GM23248 (cell line): ENCODE data around the gene ZDHHC1. TPM values are rescaled to one million over a fixed set of nuclear protein-coding genes. Genes with fewer than 3 reads are reported as not detected.

Experiments
- DNase-seq: peaks from one replicate; pipeline ENCODE4 v3.0.0-alpha.2; 2015
- H2AFZ ChIP-seq: fragments of 200-600 bp; sonication (generic); 2 replicates; pipeline ENCODE4 v1.6.1; 2016; ENCODE audit warnings: antibody characterized with exemption
- H3F3A ChIP-seq: fragments of 200-600 bp; sonication (generic); 2 replicates; pipeline ENCODE4 v1.6.1; 2016; ENCODE audit warnings: mild to moderate bottlenecking, antibody characterized with exemption, mixed run types; ENCODE audit not compliant: insufficient read depth
- H3K27ac ChIP-seq: fragments of 200-600 bp; sonication (generic); 2 replicates; pipeline ENCODE4 v1.5.1; 2016; ENCODE audit warnings: mild to moderate bottlenecking
- H3K27me3 ChIP-seq: fragments of 200-600 bp; sonication (generic); replicated peaks from 2 replicates; pipeline ENCODE4 v1.6.1; 2016; ENCODE audit warnings: mild to moderate bottlenecking; ENCODE audit not compliant: insufficient read depth
- H3K36me3 ChIP-seq: fragments of 200-600 bp; sonication (generic); 2 replicates; pipeline ENCODE4 v1.6.1; 2016; ENCODE audit warnings: low read depth, mild to moderate bottlenecking
- H3K4me1 ChIP-seq: fragments of 200-600 bp; sonication (generic); 2 replicates; pipeline ENCODE4 v1.6.1; 2016; ENCODE audit warnings: mild to moderate bottlenecking; ENCODE audit not compliant: insufficient read depth
- H3K4me2 ChIP-seq: fragments of 200-600 bp; sonication (generic); one replicate; pipeline ENCODE4 v1.6.1; 2016; ENCODE audit warnings: mild to moderate bottlenecking; ENCODE audit not compliant: unreplicated experiment
- H3K4me3 ChIP-seq: fragments of 200-600 bp; sonication (generic); 2 replicates; pipeline ENCODE4 v1.5.1; 2016; ENCODE audit warnings: mild to moderate bottlenecking
- H3K79me2 ChIP-seq: fragments of 200-600 bp; sonication (generic); 2 replicates; pipeline ENCODE4 v1.6.1; 2016; ENCODE audit warnings: mild to moderate bottlenecking; ENCODE audit not compliant: insufficient read depth
- H3K9ac ChIP-seq: fragments of 200-600 bp; sonication (generic); 2 replicates; pipeline ENCODE4 v1.6.1; 2016; ENCODE audit warnings: mild to moderate bottlenecking
- H3K9me2 ChIP-seq: fragments of 200-600 bp; sonication (generic); 2 replicates; pipeline ENCODE4 v1.6.1; 2016; ENCODE audit warnings: mixed run types, mild to moderate bottlenecking, moderate library complexity; ENCODE audit not compliant: insufficient read depth
- H3K9me3 ChIP-seq: fragments of 200-600 bp; sonication (generic); one replicate; pipeline ENCODE4 v1.6.1; 2017; ENCODE audit warnings: low read depth
- H4K20me1 ChIP-seq: fragments of 200-600 bp; sonication (generic); 2 replicates; pipeline ENCODE4 v1.6.0; 2016; ENCODE audit not compliant: insufficient read depth
- EZH2 ChIP-seq: fragments of 200-600 bp; sonication (generic); IDR thresholded peaks from 2 replicates; pipeline ENCODE4 v1.6.1; 2018; ENCODE audit warnings: antibody characterized with exemption, mild to moderate bottlenecking; ENCODE audit not compliant: insufficient read depth, poor library complexity, severe bottlenecking
- EZH2phosphoT487 ChIP-seq: fragments of 200-600 bp; sonication (generic); IDR thresholded peaks from 2 replicates; pipeline ENCODE4 v1.6.1; 2018; ENCODE audit warnings: antibody characterized with exemption, moderate library complexity, mild to moderate bottlenecking, low read depth; ENCODE audit not compliant: insufficient read depth
- WGBS, 2 experiments: methylation state at CpG; one replicate each; pipeline ENCODE4 v1.1.6; 2015 to 2017; ENCODE audit warnings: low lambda C conversion rate in 2 of 2, low coverage in 1 of 2; ENCODE audit errors: missing lambda C conversion rate in 2 of 2; 5-methylcytosine and 5-hydroxymethylcytosine counted together
- in situ Hi-C: fragments of 300-500 bp; cut with MboI; formaldehyde crosslinking; loops from 2 replicates; pipeline ENCODE4 v1.15.0; 2020
- polyA plus RNA-seq: library from polyadenylated mRNA; unstranded; fragments of >200 nt; fragmentation: Nextera tagmentation; extraction: Ambion mirVana; gene quantifications from 2 replicates; pipeline ENCODE4 v1.2.1, GENCODE V29; 2016
- total RNA-seq: library from RNA; depleted of rRNA; stranded (reverse); fragments of >200 nt; shearing (Covaris generic); gene quantifications from 2 replicates; pipeline ENCODE4 v1.2.3, GENCODE V29; 2014

ZDHHC1 gene
- total and polyA plus RNA-seq, 2 experiments from 2014 or later, result 9.2 to 10.9 TPM

DNA sequence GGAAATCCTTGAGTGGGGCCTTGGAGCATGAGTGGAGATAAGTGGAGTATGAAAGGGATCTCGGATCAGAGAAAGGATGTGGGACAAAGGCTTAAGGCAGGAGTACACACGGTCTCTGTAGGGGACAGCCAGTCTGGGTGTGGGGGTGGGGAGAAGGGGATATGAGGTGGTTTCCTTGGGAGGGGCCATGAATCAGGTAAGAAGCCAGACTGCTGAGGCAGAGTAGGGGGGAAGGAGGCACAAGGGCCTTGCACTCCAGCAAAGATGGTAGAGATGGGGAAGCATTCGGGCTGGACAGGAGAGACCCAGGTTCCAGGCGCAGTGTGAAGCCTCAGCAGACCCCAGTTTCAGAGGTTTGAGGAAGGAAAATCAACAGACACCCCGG lies 16.2 kb upstream of the ZDHHC1 start:
- Histone ChIP-seq H3F3A (no peaks in the 10 kb centered on the region), H3K4me2 (no peak overlapping the region), H2AFZ (no peak overlapping the region), H4K20me1 (no peaks in the 10 kb centered on the region), H3K4me1 (no peaks in the 10 kb centered on the region), H3K27ac (no peak overlapping the region), H3K79me2 (no peaks in the 10 kb centered on the region), H3K4me3 (no peak overlapping the region), H3K9me2 (no peaks in the 10 kb centered on the region), H3K9ac (no peak overlapping the region), H3K36me3 (no peaks in the 10 kb centered on the region), H3K27me3 (no peaks in the 10 kb centered on the region; the same call in 1 of the 2 replicates), H3K9me3 (no peaks in the 10 kb centered on the region)
- 90 to 93% methylated on average over 5 of the region's 5 CpGs for WGBS, 2 experiments
- TF ChIP-seq EZH2phosphoT487 (no peak), EZH2 (no peak)
- in situ Hi-C loops, result no loop called here
- no peak for DNase-seq

GRCh38 chr16:67431775-67432505 lies 15.7 kb upstream of the ZDHHC1 start:
- Histone ChIP-seq H3K27ac (no peak overlapping the region), H3K4me3 (peak overlapping the region; percentile 62), H3K27me3 (no peaks in the 10 kb centered on the region; the same call in 1 of the 2 replicates), H3K4me1 (no peaks in the 10 kb centered on the region), H3K9ac (no peak overlapping the region), H3K79me2 (no peaks in the 10 kb centered on the region), H3K36me3 (no peaks in the 10 kb centered on the region), H3K9me3 (no peaks in the 10 kb centered on the region), H2AFZ (no peak overlapping the region), H4K20me1 (no peaks in the 10 kb centered on the region), H3K4me2 (peak overlapping the region; percentile 32), H3K9me2 (no peaks in the 10 kb centered on the region), H3F3A (no peaks in the 10 kb centered on the region)
- 52 to 71% methylated on average over 7 to 13 of the region's 13 CpGs for WGBS, 2 experiments
- DNase-seq, result no peak
- no peak for TF ChIP-seq EZH2phosphoT487
- in situ Hi-C loops, result no loop called here

- no peaks in the 10 kb centered on the region for H3K9me3 ChIP-seq
- H3K4me3 ChIP-seq, result peak within 1 kb of the TSS; percentile 62
- no peaks in the 10 kb centered on the region for H3K79me2 ChIP-seq
- no peaks in the 10 kb centered on the region for H3F3A ChIP-seq
- no peak within 1 kb of the TSS for H3K27ac ChIP-seq
- H3K9me2 ChIP-seq, result no peaks in the 10 kb centered on the region
- H3K9ac ChIP-seq, result no peak within 1 kb of the TSS
- in situ Hi-C loops, result no loop called here
- H3K4me1 ChIP-seq, result no peaks in the 10 kb centered on the region
- no peaks in the 10 kb centered on the region for H4K20me1 ChIP-seq
- H3K4me2 ChIP-seq, result peak within 1 kb of the TSS; percentile 32
- no peaks in the 10 kb centered on the region; the same call in 1 of the 2 replicates for H3K27me3 ChIP-seq
- H3K36me3 ChIP-seq, result no peaks in the 10 kb centered on the region
- peak within 1 kb of the TSS; percentile 67; the same call in 1 of the 2 replicates for H2AFZ ChIP-seq
- 4% methylated on average over 39 to 82 of the region's 87 CpGs for WGBS, 2 experiments
- DNase-seq, result peak; percentile 85
- TF ChIP-seq EZH2 (no peak), EZH2phosphoT487 (no peak)
Observed at GRCh38 chr16:67430977-67431774, 14.9 kb upstream of the ZDHHC1 start, which contains the start of gene HSD11B2. TSS of gene HSD11B2 (plus strand) at chr16:67431121. CDS start at chr16:67431249, 128 bp downstream.

GRCh38 chr16:67430504-67430976 lies 14.3 kb upstream of the ZDHHC1 start:
- Histone ChIP-seq H3K36me3 (no peaks in the 10 kb centered on the region), H3F3A (no peaks in the 10 kb centered on the region), H3K79me2 (no peaks in the 10 kb centered on the region), H2AFZ (peak overlapping the region; percentile 67; the same call in 1 of the 2 replicates), H3K9me3 (no peaks in the 10 kb centered on the region), H3K9ac (no peak overlapping the region), H3K27ac (no peak overlapping the region), H4K20me1 (no peaks in the 10 kb centered on the region), H3K4me3 (peak overlapping the region; percentile 60), H3K9me2 (no peaks in the 10 kb centered on the region), H3K4me1 (no peaks in the 10 kb centered on the region), H3K4me2 (no peak overlapping the region), H3K27me3 (no peaks in the 10 kb centered on the region; the same call in 1 of the 2 replicates)
- no peak for TF ChIP-seq EZH2
- in situ Hi-C loops, result no loop called here
- peak; percentile 41 for DNase-seq
- 4 to 9% methylated on average over 37 to 38 of the region's 53 CpGs for WGBS, 2 experiments
